Measurements from ENCODE around the gene UBE2N.
"Not testable (repeated sequence)": the region's sequence is repeated elsewhere in the genome, so short reads cannot be mapped to it uniquely, and the experiment has no call there.

UBE2N gene

DNA sequence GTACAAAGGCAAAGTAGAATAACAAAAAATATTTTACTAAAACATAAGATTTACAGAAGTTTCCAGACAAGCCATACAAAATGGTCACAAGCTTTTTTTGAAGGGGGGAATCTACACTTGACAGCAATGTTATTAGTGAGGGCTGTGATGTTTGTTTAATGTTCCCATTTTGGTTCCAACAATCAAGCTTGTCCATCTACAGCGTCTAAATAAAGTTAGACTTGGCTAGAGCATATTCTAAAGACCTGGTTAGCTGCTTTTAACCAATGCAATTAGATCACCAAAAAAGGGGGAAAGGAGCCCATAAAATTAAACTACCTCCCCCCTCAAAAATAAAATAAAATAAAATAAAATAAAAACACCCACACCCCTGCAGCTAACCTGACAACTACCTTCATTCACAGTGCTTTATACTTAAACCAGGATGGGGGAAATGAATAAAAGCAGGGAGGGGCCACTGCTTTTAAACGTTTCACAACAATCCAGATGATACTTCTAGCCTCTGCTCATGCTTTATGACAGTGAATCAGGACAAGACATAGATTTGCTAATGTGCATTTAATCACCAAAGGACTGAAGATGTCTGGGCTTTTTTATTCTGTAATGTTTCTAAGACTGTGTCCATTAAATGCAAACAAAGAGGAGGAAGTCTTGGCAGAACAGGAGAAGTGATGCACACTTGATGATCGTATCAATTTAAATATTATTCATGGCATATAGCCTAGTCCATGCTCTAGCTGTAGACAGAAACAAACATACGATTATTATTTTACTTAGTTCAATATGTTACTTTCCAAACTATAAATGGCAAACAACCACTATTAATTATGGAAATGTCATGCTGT, 32.2 kb downstream of the UBE2N start:
- DNase-seq, result not testable (repeated sequence)

DNA sequence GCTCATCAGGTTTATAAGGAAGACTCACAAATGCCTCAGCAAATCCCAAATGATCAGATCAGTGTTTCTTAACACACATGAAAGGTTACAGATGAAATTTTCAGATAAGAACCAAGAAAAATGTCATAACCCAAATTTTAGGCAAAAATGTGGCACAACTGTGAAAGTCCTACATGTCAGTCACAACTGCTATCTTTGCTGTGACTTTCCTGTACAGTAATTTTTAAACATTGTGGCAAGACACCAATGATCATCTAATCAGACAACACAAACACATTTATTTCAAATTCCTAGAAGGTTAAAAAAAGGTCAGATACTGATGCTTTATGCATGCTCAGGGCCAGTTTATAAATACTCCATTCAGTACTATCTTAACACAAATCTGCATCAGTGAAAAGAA, 32.9 kb downstream of the UBE2N start:
- DNase-seq, result no peak

DNA sequence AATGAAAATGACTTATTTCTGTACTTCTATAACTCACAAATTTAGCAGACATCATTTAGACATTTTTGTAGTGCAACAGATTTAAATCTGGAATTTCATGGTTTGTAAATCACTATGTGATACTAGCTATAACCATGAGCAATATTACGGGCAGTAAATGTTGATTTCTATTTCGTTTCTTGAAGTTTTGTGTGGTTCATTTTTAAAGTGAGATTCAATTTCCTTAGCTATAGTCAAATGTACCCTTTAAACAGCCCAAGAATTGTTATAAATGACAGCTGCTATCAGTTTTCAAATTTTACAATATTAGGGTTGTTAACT, 33.8 kb downstream of the UBE2N start:
- DNase-seq, result no peak

DNA sequence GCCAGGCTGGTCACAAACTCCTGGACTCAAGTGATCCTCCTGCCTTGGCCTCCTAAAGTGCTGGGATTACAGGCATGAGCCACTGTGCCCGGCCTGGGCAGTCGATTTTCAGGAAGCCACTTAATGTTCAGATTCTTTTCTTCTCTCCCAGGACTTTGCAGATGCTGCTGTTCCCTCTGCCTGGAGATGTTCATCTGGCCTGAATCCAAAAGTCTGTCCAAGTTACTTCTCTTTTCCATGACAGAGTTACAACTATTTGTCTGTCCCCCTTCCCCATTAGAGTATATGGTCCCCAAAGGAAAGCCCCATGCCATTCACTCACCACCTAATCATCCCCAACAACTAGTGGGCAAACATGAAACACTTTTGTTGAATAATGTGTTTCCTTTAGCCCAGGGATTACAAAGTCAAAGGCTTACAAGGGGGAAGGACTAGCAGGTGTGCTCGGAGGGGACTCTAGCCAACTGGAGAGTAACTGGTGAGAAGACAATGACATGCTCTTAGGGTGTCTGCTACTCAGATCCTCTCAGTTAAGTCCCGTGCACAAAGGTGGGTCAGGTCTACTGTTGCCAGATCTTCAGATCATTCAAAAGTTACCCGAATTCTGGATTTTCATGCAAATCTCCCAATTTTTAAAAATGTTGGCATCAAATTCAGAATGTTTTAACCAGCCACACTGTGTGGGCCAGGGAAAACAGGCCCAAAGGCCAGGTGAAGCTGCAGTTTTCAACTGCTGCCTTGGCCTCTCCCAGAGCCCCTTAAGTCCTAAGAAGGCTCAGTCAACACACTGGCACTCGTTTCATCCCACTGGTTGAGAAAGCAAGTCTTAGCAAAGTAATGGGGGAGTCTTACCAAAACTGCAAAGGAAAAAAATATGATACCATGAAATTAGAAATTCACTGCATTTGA, 34.4 kb downstream of the UBE2N start:
- DNase-seq, result no peak

DNA sequence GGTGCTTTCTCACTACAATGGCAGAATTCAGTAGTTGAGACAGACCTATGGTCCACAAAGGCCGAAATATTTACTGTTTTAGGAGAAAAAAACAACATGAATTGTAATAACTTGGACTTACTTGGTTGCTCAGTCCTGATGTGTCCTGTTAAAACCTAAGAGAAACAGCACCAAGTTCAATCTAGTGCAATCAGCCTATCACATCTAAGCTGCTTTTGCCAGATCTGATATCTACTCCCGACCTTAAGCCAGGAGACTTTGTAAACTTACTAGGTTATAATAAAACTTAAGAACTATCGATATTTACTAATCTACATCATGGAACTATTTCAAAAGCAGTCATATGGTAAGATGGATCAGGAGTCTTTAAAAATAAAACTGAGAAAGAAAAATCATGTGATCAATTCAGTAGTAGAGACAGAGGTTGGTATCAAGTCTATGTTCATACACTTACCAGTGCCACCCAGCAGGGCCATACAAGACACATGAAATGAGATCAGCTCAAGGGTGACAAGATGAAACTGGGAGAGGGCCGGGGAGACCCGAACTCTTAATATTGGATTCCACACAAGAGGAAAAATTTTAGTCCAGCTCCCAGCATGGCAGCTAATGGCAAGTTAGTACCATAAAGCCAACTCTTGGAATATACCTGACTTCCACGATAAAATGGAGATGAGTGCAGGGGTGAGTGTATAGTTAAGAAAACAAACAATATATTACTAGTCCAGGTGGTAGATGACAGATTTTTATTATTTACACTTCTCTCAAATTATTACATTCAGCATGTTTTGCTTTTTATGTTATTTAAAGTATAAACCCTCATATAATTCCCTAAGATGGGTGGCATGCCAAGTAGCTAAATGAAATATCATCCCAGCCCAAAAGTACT, 36.5 kb downstream of the UBE2N start:
- DNase-seq, result no peak

DNA sequence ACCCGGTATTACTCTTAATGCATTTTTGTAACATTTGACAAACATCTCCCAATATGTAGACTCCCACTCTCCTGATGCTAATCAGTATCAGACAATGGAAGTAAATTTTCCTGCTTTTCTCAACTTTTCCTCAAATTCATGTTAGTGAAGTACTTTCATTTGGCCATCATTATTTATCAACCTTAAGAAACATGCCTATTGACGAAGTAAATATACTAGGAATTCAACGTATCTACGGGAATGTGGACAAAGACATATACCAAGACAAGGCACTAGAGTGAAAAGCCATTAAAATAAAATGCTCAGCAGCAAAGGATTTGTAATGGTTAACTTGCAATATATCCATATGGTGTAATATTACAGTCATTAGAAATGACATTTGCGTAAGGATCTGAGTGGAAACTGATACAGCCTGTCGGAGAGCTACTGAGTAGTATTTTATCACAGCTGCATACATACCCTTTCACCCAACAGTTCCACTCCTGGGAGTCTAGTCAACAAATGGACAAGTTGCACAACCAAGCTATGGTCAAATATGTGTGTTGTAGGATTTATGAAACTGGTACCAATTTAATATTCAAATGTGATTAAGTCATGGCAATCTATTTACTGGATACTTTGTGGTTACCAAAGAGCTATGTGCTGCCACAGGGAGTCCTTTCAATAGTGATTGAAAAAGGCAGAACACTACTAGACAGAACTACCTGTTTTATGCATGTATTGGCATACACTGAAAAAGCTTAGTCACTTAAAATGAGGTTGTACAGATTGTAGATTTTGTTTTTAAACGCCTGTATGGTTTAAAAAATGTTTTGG, 37.6 kb downstream of the UBE2N start:
- no peak for DNase-seq

DNA sequence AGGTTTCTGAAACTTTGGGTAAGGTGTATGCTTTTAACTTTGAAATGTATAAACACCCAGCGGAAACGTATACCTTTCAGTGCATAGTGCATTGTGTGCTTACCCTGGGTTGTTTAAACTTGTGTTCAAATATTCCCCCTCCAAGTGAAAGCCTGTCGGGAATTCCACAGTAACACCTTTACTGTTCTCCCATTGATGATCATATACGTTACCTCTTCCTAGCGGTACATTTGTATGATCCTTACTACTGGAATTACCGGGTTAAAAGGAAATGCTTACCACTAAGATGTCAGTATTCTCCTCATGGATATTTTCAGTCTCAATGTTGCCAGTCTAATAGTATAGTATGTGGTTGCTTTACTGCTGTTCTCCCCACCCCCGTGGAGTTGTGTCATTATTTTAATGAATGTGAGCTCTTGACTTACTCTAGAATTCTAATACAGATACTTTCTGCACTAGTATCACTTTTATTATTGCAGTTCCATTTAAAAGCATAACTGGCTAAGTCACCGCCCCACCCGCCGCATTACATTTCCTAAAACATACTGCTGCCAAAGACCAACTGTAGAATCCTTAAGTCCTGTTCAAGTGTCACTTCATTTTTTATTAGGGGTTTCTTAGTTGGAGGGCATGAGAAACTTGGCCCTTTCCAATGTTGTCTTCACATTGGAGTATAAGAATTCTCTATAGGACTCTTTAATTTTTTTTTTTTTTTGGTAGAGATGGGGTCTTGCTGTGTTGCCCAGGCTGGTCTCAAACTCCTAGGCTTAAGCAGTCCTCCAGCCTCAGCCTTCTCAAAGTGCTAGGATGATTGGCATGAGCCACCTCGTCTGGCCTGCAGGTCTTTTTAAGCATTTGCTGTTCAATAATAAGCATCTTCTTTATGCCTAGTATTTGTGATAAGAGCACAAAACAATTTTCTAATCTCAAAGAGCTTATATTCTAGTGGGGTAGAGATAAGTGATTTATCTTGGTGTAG, 39.1 kb downstream of the UBE2N start:
- DNase-seq, result no peak

DNA sequence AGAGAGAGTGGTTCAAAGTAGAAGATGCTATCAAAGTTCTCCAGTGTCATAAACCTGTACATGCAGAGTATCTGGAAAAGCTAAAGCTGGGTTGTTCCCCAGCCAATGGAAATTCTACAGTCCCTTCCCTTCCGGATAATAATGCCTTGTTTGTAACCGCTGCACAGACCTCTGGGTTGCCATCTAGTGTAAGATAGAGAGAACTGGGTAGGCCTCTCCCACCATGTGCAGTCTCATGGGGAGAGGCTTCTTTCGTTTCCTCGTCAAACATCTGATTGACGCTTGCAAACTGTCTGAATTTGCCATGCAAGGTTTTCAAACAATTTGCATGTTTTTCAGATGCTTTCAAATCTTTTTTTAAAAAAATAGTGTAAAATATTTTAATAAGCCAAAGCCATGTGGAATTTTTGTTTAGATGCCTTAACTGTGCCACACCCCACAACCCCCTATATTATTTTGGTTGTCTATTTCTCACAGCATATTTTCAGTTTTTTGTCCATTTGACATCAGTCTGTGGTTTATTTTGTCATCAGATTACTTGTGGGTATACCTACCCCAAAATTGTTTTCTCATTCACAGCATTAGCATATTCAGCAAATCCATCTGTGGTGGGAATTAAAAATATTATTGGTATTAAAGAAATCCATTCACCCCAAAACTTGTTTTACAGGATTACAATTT, 42.4 kb downstream of the UBE2N start:
- not testable (repeated sequence) for DNase-seq

DNA sequence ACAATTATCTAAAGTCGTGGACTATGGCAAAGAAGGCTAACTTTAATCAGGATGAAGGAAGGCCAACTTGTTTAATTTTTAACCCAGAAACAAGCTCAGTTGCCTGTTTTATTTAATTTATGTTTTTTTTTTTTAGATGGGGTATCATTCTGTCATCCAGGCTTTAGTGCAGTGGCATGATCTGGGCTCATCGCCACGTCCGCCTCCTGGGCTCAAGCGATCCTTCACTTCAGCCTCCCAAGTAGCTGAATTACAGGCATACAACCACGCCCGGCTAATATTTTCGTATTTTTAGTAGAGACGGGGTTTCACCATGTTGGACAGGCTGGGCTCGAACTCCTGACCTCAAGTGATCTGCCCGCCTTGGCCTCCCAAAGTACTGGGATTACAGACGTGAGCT, 44.3 kb downstream of the UBE2N start:
- DNase-seq, result no peak

DNA sequence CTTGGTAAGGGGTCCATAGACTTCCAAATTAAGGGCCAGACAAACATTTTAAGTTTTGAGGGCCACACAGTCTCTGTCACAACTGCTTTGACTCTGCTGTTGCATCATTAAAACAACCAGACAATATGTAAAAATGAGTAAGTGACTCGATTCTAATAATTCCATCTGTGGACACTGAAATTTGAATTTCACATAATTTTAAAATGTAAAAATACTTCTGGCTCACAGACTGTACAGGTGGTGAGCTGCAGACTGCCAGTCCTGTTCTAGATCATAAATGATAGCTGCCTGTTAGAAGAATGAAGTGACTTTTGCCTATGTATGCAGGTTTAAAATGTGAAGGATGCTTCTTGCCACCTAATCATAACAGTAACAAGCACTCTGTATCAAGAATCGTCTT, 48.3 kb downstream of the UBE2N start:
- no peak for DNase-seq

DNA sequence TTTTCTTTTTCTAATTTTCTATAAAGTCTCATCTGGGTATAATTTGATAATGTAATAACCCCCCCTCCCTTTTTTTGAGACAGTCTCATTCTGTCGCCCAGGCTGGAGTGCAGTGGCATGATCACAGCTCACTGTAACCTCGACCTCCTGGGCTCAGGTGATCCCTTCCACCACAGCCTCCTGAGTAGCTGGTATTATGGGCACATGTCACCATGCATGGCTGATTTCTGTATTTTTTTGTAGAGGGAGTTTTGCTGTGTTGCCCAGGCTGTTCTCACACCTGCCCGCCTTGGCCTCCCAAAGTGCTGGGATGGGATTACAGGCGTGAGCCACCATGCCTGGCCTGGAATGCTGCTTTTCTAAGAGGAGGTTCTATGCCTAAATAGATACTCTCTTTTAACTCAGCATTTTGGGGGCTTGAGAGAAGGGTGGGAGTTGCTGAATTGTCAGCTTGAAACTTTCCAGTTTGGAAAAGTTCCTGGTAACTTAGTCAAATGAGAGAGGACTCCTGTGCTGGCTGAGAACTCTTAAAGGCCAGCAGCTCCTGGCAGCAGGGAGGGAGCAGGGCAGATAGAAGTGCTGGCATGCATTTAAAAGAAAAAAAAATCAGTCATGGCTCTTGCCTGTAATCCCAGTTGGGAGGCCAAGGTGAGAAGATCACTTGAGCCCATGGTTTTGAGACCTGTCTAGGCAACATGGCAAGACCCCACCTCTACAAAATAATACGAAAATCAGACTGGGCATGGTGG, 51.0 kb downstream of the UBE2N start:
- no peak for DNase-seq

DNA sequence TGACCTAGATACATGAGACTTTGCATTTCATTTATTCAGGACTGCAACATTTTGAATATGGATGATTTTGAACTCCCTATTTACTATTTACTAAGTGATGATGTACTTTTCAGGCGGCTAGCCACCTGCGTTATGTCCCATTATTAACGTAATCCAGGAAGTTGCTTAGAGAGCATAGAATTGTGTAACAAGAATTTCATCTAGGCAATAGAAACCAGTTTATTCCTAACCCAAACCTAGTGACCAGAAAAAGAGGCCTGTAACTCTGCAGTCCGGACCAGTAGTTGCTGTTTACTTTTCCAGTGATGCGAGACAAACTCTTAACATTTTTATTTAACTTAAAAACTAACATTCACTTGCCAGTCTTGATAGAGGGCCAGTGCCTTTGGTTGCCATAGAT, 51.7 kb downstream of the UBE2N start:
- DNase-seq, result no peak

DNA sequence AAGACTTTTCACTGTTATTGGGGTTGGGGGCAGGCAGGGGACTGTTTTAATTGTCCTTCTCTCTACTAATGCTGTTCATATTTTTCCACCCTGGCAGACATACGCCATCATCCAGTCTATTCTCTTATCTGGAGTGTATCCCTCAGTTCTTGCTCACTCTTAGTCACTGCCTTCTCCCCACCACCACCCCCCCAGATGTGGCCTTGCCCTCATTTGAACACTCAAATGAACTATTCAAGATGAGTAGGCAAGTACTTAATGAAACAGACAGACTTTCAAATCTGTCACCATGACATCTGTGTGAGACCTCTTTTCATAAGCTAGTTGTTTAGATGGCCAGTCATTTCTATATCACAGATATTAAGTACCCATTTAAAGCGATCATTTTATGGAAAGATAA, 54.0 kb downstream of the UBE2N start:
- DNase-seq, result no peak

DNA sequence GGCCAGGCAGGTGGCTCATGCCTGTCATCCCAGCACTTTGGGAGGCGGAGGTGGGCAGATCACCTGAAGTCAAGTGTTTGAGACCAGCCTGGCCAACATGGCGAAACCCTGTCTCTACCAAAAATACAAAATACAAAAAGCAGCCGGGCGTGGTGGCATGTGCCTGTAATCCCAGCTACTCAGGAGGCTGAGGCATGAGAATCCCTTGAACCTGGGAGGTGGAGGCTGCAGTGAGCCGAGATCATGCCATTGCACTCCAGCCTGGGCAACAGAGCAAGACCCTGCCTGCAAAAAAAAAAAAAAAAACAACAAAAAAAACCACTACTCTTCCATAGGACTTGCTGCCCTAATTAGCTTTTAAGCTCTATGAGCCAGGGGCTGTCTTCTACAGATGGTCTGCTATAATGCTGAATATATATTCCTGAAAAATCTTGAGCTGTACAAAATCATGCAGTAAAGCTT, 59.7 kb downstream of the UBE2N start:
- DNase-seq, result not testable (repeated sequence)

DNA sequence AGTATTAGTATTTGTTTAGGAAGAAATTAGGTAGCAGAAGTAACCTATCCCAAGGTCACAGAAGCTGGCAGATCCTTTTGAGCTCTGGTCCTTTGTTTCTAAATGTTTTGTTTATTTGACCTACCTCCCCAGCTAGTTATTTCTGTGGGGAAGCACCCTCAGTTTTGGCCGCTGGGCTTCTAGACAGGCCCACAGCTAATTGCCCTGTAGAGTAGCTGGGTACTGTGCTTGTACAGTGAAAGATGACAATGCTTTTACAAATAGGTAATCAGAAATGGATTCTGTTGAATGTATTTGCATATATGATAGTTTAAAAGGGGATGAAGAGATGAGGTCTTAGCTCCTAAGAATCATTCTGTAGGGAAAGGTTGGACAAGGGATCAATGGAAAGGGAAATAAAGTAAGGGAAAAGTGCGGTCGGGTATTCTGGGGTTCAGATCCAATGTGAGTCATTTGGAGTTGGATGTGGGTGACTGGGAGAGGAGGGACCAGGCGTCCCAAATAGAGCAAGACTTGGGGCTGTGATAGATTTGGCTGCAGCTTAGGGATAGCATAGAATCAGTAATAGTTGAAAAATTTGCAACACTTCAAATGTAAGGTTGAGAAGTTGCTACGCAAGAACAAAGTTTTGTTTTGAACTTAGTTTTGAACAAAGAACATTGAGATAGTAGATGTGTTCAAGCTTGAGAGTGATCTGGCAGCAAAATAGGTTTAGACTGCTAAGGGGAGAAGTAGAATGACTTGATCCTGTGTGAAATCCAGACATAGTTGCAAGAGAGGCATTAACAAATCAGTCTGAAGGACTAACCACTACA, 60.4 kb downstream of the UBE2N start:
- peak; percentile 11 for DNase-seq

DNA sequence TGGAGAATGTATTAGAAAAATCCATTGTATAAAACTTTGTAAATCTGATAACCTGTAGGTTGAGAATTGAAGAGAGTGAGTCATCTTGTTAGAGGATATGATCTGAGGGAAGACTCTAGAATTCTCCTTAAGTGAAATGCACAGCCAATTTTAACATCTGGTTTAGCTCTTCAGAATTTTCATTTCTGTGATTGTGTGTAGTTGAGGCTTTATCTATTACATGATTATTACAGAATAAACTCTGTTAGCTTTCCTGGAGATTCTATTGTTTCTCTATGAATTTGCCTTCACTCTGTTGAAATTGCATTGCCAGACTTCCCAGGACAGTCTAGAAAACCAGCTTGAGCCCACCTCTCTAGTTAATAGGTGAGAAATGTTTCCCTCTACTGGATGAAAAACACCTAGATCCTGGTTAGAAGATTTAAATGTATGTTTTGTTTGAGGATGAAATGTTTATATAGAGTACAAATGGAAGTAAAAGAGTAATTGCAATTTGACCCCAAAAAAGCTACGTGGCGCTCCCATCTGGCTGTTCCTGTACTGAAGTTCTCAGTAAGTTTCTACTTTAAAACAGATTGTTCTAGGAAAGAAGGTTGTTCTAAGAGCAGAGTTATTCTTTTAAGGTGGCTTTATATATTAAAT, 61.1 kb downstream of the UBE2N start:
- peak; percentile 51 for DNase-seq

DNA sequence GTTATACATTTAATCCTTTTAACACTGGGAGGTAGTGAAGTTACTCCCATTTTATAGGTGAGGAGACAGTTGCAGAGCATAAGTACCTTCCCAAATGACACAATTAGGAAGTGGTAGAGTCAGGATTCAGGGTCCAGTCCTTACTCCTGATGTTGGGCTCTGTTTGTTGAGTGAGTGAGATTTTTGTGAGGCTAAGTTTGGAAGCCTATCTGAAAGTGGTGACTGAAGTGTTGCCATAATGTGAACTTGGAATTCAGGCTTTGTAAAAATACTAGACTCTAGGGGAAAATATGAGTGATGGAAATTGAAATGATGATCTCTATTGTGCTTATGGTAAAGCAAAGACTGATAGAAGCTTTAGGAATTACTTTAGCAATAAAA, 61.8 kb downstream of the UBE2N start:
- DNase-seq, result no peak

DNA sequence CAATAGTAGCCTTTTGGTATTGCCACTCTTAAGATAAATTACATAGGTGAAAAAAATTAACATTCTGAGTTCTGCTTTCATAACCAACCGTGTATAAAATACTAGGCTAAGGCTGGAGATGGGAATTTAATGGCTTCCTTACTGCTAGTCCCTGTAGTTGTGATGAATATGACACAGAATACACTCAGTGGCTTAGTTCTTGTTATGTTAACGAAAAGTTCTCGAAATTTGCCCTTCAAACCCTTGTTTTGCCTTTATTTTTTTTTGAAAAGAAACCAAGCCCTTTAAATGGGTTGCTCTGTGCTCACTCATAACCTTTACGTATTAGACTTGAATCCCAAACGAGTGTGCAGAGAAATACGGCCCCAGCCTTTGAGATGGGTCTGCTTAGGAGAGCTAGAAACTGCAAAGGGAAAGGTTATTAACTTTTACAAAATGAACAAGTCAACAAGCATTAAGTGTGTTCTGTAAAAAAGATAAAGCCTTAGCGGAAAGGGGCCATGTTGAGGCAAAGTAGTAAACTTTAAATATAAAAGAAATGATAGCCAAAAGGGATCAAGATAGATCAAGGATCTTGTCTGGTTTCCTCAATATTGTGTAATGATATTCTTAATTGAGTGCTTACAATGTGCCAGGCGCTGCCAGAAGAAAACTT, 62.3 kb downstream of the UBE2N start:
- DNase-seq, result peak; percentile 2

All from COR-L47 (cell line).